Choroid plexus epithelial cell (primary cell): ENCODE data around the gene CSE1L.
"Not testable (repeated sequence)": the region's sequence is repeated elsewhere in the genome, so short reads cannot be mapped to it uniquely, and the experiment has no call there.

Source experiments
- DNase-seq: peaks from one replicate; pipeline ENCODE4 v3.0.0-alpha.2; 2010; ENCODE audit warnings: low read depth
- H3K4me3 ChIP-seq: 2 replicates; pipeline ENCODE4 v1.5.1; 2011; ENCODE audit warnings: low read depth, mild to moderate bottlenecking, control low read depth, low read length, moderate library complexity
- TF ChIP-seq, protein P1 (sequence below): conservative IDR thresholded peaks from 2 replicates; pipeline ENCODE4 v1.5.1; 2011; ENCODE audit warnings: low read depth, mild to moderate bottlenecking, control low read depth, inconsistent platforms, low read length, moderate library complexity

The CSE1L gene

DNA sequence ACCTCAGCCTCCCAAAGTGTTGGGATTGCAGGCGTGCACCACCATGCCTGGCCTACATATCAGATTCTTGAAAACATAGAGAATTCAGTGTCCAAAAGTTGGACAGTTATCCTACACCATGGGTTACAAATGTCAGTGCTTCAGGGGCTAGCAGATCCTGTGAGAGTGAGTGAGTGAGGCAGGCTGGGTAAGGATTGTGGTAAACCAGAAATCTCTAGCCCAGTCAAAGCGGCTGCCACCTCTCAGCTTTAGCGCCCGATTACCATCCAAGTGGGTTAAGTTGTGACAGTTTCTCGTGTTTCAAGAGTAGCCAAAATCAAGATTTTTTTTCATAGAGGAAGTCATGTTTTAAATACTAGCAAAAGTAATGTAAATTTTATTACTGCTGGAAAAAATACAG, 21.9 kb upstream of the CSE1L start:
- TF ChIP-seq, protein P1, sequence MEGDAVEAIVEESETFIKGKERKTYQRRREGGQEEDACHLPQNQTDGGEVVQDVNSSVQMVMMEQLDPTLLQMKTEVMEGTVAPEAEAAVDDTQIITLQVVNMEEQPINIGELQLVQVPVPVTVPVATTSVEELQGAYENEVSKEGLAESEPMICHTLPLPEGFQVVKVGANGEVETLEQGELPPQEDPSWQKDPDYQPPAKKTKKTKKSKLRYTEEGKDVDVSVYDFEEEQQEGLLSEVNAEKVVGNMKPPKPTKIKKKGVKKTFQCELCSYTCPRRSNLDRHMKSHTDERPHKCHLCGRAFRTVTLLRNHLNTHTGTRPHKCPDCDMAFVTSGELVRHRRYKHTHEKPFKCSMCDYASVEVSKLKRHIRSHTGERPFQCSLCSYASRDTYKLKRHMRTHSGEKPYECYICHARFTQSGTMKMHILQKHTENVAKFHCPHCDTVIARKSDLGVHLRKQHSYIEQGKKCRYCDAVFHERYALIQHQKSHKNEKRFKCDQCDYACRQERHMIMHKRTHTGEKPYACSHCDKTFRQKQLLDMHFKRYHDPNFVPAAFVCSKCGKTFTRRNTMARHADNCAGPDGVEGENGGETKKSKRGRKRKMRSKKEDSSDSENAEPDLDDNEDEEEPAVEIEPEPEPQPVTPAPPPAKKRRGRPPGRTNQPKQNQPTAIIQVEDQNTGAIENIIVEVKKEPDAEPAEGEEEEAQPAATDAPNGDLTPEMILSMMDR, result no peak
- no peak overlapping the region for H3K4me3 ChIP-seq
- DNase-seq, result no peak

GRCh38 chr20:49028177-49028576, 17.9 kb upstream of the CSE1L start:
- DNase-seq, H3K4me3 ChIP-seq: not testable (repeated sequence)

GRCh38 chr20:49028684-49029083, 17.4 kb upstream of the CSE1L start:
- peak; percentile 76 for DNase-seq
- TF ChIP-seq, protein P1, result peak; percentile 68
- no peak overlapping the region for H3K4me3 ChIP-seq

DNA sequence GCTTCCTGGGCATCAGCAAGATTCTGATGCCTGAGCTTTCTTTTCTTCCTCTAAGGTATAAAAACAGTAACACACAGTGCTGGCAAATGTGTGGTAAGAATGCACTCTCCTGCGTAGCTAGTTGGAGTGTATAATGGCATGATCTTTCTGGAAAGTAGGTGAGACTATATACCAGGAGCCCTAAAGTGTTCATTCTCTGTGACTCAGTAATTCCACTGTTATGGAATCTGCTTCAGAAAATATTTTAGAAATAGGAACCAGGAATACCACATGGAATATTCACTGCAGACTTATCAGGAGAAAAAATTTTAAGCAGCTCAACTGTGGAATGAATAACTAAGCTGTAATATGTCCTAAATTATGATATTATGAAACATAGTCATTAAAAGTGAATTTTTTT, 16.9 kb upstream of the CSE1L start:
- no peak overlapping the region for H3K4me3 ChIP-seq
- no peak for DNase-seq
- TF ChIP-seq, protein P1, result no peak

DNA sequence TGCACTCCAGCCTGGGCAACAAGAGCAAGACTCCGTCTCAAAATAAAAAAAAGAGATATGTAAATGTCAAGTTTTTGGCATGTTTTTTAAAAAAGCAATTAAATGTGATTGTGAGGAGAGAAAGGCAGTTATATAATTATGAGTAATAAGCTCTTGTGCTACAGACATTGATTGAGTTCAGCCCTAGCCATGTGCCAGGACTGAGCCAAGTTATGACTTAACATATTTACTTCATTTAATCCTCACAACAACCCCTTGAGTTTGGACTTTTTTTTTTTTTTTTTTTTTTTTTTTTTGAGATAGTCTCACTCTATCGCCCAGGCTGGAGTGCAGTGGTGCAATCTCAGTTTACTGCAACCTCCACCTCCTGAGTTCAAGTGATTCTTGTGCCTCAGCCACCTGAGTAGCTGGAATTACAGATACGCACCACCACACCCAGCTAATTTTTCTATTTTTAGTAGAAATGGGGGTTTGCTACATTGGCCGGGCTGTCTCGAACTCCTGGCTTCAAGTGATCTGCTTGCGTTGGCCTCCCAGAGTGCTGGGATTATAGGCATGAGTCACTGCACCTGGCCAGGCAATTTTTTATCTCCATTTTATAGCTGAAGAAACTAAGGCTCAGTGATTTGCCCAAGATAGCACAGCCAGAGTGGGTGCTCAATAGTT, 15.0 kb upstream of the CSE1L start:
- no peak overlapping the region for H3K4me3 ChIP-seq
- TF ChIP-seq, protein P1, result no peak
- DNase-seq, result no peak

GRCh38 chr20:49032455-49032854, 13.7 kb upstream of the CSE1L start:
- no peak for DNase-seq
- TF ChIP-seq, protein P1, result no peak

DNA sequence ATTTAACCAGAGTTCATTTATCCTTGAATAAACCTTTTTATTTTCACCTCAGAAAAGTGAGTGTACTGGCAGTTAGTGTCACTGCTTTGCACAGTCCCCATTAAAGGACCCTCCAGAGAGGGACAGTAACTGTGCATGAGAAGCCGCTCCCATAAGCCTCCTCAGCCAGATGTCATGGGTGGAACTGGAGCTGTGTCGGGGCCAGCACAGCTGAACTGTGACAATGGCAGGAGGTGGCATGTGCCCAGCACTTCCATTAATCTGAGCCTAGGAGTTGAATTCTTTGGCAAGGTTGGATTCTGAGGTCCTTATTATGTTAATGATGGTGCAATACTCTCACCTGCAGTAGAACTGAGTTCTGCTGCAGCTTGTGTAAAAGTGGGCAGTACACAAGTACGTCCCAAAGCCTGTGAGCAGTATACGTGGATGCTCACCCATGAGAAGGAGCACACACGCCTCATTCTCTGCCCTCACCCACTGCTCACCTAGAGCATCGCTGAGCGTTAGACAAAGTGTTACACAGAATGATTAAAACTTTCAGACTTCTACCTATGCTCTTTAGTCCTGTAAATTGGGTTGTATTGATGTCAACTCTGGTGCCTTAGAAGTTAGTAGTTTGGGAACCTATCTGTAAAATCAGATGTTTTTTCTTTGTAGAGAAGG, 11.9 kb upstream of the CSE1L start:
- DNase-seq, result no peak
- TF ChIP-seq, protein P1, result no peak

More at GRCh38 chr20:49032455-49032854, 13.7 kb upstream of the CSE1L start:
- no peak overlapping the region for H3K4me3 ChIP-seq

More for the DNA sequence above, 11.9 kb upstream of the CSE1L start:
- H3K4me3 ChIP-seq, result no peak overlapping the region
